Measurements from ENCODE around the gene GPR45. TPM values are rescaled to one million over a fixed set of nuclear protein-coding genes. Genes with fewer than 3 reads are reported as not detected.
"Not testable (repeated sequence)": the region's sequence is repeated elsewhere in the genome, so short reads cannot be mapped to it uniquely, and the experiment has no call there.

GPR45 gene, protein sequence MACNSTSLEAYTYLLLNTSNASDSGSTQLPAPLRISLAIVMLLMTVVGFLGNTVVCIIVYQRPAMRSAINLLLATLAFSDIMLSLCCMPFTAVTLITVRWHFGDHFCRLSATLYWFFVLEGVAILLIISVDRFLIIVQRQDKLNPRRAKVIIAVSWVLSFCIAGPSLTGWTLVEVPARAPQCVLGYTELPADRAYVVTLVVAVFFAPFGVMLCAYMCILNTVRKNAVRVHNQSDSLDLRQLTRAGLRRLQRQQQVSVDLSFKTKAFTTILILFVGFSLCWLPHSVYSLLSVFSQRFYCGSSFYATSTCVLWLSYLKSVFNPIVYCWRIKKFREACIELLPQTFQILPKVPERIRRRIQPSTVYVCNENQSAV
- not detected in 2 replicates for total RNA-seq (2014; rRNA removed; shearing (Covaris generic))
- polyA plus RNA-seq (2015; cell fraction: cytosol; rRNA removed): 0.06 TPM in 1 of 2 replicates, not detected in the other
- polyA plus RNA-seq (2015; cell fraction: nucleus; rRNA removed): not detected in 2 replicates

DNA sequence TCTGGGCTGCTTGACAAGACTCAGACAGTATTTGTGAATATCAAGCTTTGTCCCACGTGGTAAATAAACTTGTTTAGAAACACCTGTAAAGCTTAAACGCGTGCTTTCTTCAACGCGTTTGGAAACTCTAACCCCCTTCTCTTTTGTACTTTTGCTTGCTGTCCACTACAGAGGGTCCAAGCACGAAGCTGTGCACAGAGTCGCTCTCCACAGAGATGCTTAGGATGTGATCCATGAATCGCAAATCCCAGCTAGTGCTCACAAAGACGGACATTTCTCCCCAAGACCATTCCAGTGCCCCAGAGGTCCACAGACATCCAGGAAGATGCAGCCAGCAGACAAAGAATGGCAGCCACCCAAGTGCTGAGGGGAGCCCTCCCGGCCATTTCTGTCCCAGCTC is at the start of gene GPR45:
GPR45 (plus strand) TSS at position 301 of the 400 bp plus-strand sequence. CDS start 116 bp downstream, outside the sequence.
- no peak for DNase-seq (ENCODE audit: low read depth)

DNA sequence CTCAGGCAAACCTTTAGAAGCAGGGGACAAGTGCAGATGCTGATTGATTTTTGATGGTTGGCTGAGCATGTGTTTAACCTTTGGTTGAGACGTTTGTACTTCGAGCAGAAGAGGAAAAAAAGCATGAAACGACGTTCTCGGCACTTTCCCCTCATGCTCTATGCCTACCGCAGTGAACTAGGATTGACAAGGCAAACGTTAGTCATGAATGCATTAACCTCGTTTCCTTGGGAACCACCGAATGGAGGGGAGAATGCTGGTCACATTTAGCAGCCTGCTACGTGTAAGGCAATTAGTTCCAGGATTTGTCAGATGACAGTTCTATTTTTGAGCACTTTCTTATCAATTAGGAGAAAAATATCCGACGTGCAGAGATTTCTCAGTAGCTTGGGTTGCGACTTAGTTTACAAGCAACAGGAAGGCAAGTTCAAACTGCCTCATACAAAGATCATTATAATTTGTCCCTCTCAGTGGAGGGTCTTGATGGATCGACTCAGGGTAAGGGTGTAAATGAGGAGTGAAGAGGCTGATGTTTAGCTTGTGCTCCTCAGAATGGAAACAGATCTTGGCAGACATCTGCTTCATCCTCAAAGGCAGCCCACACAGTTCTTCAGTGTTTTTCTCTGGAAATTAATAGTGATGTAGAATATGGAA is 47.4 kb upstream of the GPR45 start:
- DNase-seq (ENCODE audit: low read depth): no peak

DNA sequence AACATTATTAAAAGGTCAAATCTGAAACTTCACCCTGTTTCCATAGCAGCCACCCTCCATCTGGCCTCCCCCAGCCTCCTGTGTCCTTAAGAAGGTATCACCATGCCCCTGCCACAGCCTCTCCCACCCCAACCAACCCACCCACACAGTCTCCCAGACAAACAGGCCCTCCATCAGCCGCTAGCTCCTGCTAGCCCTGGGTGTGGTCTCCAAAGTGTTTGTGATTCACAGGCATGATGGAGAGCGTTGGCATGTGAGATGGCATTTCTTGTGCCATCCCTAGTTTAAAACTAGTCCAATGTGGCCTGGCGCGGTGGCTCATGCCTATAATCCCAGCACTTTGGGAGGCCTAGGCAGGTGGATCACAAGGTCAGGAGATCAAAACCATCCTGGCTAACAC is 44.9 kb upstream of the GPR45 start:
- no peak for DNase-seq (ENCODE audit: low read depth)

DNA sequence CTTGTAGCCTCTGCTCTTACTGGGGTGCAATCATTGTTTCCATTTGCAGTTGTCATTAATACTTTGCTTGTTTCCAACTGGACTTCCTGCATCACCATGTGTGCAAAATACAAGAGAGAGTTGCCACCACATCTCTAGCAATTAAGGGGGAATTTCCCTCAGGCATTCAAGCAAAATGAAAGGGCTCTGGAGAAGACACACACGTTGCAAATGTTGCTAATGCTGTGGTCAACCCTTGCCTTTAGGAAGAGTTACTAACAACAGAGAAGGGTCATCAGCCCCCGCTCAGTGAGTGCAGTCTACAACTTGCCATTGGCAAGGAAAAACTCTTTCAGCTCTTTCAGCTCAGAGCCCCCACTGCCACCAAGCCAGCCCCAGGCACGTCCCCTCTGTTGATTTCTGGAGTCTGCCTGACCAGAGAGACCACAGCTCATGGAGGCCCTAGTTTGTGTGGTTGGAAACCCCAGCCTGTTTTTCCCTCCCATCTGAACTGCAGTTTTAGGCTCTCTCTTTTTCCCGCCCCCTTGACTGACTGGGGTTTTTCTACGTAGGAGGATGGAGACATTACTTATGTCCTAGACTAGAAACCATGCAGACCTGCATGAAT is 25.9 kb upstream of the GPR45 start:
- DNase-seq (ENCODE audit: low read depth): no peak

DNA sequence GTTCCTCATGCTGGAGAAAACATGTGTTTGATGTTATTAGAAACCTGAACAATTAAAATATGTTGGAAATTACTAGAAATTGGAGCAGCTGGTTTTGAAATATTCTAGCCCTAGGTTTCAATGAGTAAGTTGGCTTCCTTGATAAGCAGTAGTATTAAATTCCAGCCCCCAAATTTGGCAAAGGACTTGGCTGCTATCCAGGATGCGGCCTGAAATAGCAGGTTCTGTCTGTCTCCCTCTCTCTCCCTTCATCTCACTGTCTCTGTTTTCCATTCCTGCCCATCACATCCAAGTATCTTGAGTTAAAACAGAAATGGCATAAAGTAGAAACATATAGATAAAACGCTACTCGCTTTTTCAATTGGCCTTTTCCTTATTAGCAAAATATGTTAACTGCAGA is 20.9 kb upstream of the GPR45 start:
- no peak for DNase-seq (ENCODE audit: low read depth)

DNA sequence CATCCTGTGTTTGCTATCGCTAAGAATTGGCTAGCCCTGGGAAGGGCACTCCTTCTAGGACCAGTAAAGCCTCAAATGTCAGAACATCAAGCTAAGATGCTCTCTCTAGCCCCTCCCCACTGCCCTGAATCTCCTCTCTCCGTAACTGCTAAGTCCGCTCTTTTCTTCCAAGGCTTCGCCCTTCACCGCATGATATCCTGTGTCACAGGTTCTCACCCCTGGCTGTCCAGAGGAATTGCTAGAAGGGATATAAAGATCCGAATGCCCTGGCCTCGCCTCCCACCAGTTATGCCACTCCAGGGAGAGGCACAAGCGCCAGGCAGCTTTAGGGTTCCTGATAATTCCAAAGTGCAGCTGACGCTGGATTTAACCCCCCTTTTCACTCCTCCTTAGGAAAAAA is 17.1 kb upstream of the GPR45 start:
- DNase-seq (ENCODE audit: low read depth): no peak

DNA sequence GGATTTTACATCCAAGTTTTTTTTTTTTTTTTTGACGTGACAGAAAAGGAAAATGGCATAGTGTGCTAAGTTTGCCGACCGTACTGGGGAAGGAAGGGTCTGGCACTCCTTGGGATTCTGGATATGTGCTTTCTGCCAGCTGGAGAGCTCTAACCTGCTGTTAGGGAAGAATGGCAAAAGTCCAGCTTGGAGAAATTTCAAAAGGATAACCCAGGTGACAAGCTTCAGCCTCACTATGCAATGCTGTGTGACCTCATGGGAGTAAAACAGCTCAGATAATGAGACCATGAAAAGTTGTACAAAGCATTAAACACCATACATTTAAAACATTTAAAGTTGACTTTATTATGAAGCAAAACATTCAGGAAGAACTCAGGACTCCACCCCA is 10.3 kb upstream of the GPR45 start:
- DNase-seq (ENCODE audit: low read depth): no peak

DNA sequence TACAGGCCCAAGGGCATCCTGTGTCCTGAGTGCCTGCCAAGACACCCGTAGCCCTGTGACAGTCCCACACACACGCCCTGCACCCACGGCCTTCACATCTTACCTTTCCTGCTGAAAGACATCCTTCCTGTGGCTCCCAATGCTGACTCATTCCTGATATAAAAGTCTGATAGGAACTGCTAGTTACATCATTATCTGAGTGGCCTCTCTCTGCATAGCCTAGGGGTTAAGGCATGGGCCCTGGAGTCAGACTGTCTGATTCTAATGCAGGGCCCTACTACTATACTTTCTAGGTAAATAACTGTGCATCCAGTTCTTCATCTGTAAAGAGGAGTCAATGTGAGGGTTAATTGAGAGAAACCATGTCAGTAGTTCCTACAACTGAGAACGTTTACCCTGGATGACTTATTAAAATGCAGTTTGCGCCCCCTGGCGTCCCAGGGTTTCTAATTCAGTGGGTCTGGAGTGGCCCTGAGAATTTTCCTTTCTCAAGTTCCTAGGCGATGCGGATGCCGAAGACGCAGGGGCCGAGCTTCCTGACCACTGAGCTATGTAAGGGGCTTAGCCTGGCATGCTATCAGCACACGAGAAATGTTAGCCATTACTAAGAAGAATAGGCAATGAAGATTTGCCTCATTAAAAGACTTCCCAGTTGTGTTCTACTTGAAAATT is 6.0 kb upstream of the GPR45 start:
- DNase-seq (ENCODE audit: low read depth): peak; percentile 68

DNA sequence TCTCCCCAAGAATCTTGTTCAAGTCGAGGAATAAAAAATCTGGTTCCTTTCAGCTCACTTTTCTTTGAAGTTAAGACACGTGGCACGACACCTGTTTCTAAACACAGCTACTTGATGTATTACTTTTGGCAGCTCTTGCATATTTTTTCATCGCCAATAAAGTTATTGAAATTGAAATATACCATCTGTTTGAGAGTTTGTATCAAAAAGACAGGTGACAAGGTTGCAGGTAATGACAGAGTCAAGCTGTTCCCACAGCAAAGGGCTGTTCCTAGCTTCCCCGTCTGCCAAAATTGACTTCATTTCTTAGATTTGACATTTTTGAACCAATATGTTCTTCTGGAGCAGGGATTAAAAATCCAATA is 5.5 kb upstream of the GPR45 start:
- no peak for DNase-seq (ENCODE audit: low read depth)

DNA sequence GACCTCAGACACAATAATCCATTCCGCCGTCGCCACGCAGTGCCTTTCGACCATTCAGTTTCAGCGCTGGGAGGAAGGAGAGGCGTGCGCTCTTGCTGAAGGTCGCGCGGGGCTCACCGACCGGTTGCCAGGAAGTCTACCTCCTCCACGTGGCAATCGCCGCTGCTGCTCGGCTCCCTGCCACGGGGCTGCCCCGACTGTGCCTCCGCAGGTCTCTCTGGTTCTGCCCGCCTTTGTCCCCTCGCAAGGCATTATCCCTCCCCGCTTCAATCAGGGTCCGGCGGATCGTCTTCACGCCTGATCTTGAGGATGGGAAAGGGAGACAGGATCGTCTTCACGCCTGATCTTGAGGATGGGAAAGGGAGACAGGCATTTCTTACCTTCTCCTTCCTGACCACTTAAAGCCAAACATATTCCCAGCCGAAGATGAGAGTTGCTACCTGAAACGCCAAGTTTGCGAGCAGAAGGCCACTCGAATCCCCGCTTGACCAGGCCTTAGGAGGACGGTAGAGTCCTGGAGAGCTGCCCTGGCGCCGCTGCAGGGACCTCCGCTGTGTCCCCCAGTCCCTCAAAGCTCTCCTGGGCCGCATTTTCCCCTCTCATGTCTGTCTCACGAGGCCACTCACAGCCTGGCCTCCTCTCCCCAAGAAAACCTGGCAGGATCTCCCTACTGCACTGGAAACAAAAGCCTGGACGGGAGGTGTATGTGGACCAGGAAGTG is 4.3 kb upstream of the GPR45 start:
- DNase-seq (ENCODE audit: low read depth): no peak

DNA sequence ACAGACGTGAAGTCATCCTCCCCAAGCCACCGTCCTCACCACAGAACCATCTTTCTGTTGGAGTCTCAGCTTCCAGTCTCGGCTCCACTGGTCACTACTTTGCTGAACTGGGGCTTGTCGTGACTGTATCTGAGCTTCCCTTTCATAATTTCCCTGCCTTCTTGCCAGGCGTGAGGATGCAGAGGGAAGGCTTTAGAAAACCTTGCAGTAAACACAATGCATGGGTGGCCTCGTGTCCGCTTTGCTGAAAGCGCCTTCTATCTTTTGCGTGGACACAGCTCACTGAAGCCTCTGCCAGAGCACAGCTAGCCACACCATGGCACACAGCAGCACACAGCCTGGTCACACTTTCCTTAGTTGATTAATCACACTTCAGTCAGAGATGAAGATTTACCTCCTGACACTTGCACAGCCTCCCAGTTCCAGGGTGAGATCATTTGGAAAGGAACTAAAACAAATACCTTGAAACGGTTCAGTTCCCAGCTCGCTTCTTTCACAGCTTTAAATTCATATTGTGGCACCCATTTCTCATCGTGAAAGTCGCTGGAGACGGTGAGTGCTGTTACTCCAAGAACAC is 2.8 kb upstream of the GPR45 start:
- DNase-seq (ENCODE audit: low read depth): no peak

DNA sequence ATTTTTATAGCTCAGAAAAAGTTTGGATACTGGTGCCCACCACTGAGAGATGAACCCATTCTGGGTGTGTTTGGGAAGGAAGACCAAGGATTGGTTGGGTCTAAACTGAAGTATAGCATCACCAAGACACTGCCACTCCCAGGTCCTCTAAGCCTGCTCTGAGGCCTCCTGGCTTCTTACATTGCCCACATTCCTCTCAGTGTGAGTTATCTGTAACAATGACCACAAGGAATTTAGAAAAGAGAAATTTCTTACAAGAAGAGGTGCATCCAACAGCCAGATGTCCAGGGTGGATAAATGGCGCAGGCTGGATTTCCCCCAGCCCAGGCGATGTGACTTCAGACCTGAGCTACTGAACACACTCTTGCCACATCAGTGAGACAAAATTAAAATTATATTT is 1.6 kb upstream of the GPR45 start:
- peak; percentile 70 for DNase-seq (ENCODE audit: low read depth)

DNA sequence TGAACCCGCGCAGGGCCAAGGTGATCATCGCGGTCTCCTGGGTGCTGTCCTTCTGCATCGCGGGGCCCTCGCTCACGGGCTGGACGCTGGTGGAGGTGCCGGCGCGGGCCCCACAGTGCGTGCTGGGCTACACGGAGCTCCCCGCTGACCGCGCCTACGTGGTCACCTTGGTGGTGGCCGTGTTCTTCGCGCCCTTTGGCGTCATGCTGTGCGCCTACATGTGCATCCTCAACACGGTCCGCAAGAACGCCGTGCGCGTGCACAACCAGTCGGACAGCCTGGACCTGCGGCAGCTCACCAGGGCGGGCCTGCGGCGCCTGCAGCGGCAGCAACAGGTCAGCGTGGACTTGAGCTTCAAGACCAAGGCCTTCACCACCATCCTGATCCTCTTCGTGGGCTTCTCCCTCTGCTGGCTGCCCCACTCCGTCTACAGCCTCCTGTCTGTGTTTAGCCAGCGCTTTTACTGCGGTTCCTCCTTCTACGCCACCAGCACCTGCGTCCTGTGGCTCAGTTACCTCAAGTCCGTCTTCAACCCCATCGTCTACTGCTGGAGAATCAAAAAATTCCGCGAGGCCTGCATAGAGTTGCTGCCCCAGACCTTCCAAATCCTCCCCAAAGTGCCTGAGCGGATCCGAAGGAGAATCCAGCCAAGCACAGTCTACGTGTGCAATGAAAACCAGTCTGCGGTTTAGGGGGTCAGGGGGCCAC is 897 bp downstream of the GPR45 start:
- DNase-seq (ENCODE audit: low read depth): no peak

DNA sequence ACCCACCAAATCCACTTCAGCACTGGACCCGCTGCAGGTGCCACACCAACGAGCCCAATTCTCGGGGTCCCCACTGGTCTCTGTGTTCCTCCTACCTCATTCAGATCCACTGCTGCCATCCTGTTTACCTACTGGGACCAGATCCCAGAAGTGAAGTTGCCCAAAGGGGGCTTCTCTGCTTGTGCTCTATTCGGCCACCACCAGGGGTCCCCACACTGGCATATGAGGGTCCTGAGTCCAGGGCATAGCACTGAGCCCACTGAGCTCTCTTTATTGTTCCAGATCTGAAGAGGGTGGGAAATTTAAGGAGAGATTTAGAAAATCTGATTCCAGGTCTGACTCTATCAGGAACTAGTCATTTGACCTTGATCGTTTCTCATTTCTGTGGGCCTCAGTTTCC is 2.4 kb downstream of the GPR45 start:
- DNase-seq (ENCODE audit: low read depth): no peak

DNA sequence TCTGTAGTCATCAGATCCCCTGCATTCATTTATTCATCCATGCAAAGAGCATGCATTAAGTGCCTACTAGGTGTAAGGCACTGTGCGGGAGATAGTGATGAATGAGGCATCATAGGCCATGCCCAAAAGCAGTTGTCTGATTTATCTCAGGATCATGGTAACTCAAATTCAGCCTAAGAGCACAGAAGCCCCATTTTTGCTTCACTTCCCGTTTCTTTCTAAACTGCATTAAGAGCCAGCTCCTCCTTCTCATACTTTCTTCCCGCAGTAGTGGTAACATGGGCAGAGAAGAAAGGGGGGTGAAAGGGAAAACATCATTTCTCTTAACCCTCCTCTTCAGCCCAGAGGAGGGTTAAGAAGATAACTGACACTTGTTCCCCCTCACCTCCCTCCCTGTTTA is 2.9 kb downstream of the GPR45 start:
- DNase-seq (ENCODE audit: low read depth): no peak

DNA sequence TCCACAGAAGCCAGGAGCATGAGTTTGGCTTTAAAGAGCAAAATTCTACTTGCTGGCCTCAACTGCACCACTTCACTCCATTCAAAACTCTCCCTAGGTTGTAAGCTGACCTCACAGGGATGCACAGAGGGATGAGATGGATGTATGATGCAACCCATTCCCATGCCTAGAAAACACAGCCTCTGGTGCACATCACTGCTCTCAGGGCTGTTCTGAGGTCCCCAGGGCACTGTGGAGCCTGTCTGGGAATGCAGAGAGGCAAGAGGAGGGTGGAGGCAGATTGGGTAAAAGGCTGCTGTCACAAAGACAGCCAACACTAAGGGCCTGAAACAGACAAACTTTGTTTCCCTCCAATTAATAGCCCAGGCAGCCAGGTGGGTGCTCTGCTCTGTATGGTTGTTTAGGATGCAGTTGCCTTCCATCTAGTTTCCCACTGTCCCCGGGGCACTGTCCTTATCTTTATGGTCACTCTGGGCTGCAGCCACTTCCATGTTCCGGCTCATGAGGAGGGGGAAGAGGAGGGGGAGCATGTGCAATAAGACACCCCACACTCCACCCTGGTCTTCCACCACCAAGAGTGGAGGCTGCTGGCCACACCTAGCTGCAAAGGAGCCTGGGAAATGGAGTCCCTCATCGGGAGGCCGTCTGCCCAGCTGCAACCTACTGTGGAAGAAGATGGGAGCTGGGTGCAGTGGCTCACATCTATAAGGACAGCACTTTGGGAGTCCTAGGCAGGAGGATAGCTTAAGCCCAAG is 7.0 kb downstream of the GPR45 start:
- no peak for DNase-seq (ENCODE audit: low read depth)

DNA sequence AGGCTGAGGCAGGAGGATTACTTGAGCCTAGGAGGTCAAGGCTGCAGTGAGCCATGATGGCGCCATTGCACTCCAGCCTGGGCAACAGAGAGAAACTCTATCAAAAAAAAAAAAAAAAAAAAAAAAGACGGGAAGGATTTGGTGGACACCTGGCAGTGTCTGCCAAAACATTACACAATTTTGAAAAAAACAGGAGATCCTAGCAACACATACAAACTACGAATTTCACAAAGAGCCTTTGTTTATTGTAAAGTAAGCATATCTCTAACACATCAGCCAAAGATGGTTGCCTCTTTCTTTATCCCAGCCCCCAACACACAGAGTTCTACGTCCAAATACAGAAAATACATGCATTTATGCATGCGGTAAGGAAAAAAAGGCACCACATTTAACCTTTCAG is 7.6 kb downstream of the GPR45 start:
- no peak for DNase-seq (ENCODE audit: low read depth)

DNA sequence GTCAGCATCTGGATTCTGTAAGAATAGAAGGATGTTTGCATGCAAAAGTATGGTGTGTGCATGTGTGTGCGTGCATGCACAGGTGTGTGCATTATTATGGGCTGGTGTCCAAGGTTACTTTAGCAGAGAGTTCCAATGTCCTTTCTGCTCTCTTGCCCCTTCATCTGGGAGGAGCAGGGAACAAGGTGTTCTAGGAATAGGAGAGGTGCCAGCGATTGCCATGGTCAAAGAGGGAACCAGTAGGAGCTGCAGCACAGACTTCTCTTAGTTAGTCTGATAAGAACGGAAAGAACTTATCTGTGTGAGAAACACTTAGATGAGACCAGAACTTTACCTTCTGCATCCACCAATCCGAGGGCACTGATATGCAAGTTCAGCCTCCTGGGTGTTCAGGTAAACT is 8.3 kb downstream of the GPR45 start:
- DNase-seq (ENCODE audit: low read depth): no peak

DNA sequence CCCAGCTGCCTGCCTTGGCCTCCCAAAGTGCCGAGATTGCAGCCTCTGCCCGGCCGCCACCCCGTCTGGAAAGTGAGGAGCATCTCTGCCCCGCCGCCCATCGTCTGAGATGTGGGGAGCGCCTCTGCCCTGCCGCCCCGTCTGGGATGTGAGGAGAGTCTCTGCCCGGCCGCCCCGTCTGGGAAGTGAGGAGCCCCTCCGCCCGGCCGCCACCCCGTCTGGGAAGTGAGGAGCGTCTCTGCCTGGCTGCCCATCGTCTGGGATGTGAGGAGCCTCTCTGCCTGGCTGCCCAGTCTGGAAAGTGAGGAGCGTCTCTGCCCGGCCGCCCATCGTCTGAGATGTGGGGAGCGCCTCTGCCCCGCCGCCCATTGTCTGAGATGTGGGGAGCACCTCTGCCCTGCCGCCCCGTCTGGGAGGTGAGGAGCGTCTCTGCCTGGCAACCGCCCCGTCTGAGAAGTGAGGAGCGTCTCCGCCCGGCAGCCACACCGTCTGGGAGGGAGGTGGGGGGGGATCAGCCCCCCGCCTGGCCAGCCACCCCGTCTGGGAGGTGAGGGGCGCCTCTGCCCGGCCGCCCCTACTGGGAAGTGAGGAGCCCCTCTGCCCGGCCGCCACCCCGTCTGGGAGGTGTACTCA is 9.6 kb downstream of the GPR45 start:
- not testable (repeated sequence) for DNase-seq (ENCODE audit: low read depth)
